Uterus (tissue), 4 donors: Measurements from ENCODE around the gene PLEKHD1. TPM values are rescaled to one million over a fixed set of nuclear protein-coding genes. Genes with fewer than 3 reads are reported as not detected.

ENCODE experiments used
- DNase-seq, 2 donors: peaks; one replicate each; pipeline ENCODE4 v3.0.0-alpha.2; 2019 to 2020
- H3K27ac ChIP-seq, 2 donors: fragments of 200-600 bp; sonication (generic); 1 replicate in 1 of 2; 2 replicates in 1 of 2; pipeline ENCODE4 v1.5.1; 2016 to 2018
- H3K27me3 ChIP-seq, 2 donors: fragments of 200-600 bp; sonication (generic); one replicate each; pipeline ENCODE4 v1.5.1; 2018 to 2019; ENCODE audit warnings: control low read depth in 1 of 2
- H3K36me3 ChIP-seq, 2 donors: fragments of 200-600 bp; sonication (generic); one replicate each; pipeline ENCODE4 v1.5.1; 2019; ENCODE audit warnings: control low read depth in 1 of 2
- H3K4me1 ChIP-seq, 2 donors: fragments of 200-600 bp; sonication (generic); one replicate each; pipeline ENCODE4 v1.5.1; 2018 to 2019; ENCODE audit warnings: control low read depth in 1 of 2
- H3K4me3 ChIP-seq, 2 donors: fragments of 200-600 bp; sonication (generic); 1 replicate in 1 of 2; 2 replicates in 1 of 2; pipeline ENCODE4 v1.5.1; 2018 to 2019; ENCODE audit warnings: mild to moderate bottlenecking in 1 of 2
- H3K9me3 ChIP-seq, 2 donors: fragments of 200-600 bp; sonication (generic); one replicate each; pipeline ENCODE4 v1.5.1; 2019; ENCODE audit warnings: control low read depth in 1 of 2
- POLR2A ChIP-seq, 2 donors: fragments of 450-650 bp; IDR thresholded peaks; one replicate each; pipeline ENCODE4 v1.6.1; 2016; ENCODE audit warnings: antibody characterized with exemption in 2 of 2, mild to moderate bottlenecking in 1 of 2, moderate library complexity in 1 of 2
- intact Hi-C: fragments of 100-400 bp; cut with DNase I; formaldehyde crosslinking; loops from one replicate; pipeline ENCODE4 v1.15.1; 2023; ENCODE audit warnings: low total_unique reads
- total RNA-seq, 4 donors: library from RNA; depleted of rRNA in 3 of 4; stranded (reverse); fragments of >200 nt in 3 of 4; gene quantifications; one replicate each; pipeline versions ENCODE4 v1.1.0 to v1.2.4, GENCODE V29; 2014 to 2023
- TF ChIP-seq, protein P1 (sequence below), 4 experiments: fragments of 200-600 bp in 2 of 4; fragments of 450-650 bp in 2 of 4; sonication (generic) in 2 of 4; IDR thresholded peaks; one replicate each; pipeline ENCODE4 v1.5.1; 2016 to 2019; ENCODE audit warnings: antibody characterized with exemption in 4 of 4, mild to moderate bottlenecking in 2 of 4, moderate library complexity in 1 of 4
- donor health status: DM: yes; HTN: yes; CAD: no.

PLEKHD1 gene
- total RNA-seq, 4 donors from 2014 or later, result 0.24 to 0.76 TPM; not detected in 2

DNA sequence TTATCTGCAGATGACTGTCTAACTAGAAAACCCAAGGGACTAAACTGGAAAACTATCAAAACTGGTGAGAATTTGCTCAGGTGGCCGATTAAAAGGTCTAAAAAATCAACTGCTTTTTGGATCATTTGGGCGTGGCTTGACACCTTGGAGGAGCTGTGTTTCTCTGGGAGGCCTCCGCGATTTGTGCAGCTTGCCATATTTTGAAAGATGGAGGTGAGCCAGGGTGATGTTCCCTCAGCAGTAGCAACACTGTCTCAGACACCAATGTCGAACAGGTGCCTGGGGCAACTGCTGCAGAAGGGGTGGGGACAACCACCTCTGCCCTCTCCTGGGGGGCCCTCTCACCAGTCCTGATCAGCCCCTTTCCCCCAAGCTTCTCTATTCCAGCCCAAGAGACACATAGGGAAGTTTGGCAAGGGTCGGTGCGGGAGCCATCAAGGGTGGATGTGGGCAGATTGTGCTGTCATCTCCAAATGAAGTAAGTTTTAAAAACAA is 86.4 kb downstream of the PLEKHD1 start:
- Histone ChIP-seq H3K4me1 (peaks cover 0 to 18% of the 10 kb centered on the region in 2 donors), H3K4me3 (no peak overlapping the region), H3K36me3 (no peaks in the 10 kb centered on the region), H3K27ac (no peak overlapping the region), H3K27me3 (peaks cover 24 to 25% of the 10 kb centered on the region in 2 donors), H3K9me3 (no peaks in the 10 kb centered on the region)
- intact Hi-C loops, result no loop called here
- TF ChIP-seq, protein P1, sequence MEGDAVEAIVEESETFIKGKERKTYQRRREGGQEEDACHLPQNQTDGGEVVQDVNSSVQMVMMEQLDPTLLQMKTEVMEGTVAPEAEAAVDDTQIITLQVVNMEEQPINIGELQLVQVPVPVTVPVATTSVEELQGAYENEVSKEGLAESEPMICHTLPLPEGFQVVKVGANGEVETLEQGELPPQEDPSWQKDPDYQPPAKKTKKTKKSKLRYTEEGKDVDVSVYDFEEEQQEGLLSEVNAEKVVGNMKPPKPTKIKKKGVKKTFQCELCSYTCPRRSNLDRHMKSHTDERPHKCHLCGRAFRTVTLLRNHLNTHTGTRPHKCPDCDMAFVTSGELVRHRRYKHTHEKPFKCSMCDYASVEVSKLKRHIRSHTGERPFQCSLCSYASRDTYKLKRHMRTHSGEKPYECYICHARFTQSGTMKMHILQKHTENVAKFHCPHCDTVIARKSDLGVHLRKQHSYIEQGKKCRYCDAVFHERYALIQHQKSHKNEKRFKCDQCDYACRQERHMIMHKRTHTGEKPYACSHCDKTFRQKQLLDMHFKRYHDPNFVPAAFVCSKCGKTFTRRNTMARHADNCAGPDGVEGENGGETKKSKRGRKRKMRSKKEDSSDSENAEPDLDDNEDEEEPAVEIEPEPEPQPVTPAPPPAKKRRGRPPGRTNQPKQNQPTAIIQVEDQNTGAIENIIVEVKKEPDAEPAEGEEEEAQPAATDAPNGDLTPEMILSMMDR (IDR thresholded peaks at IDR 0.05), result no peak
- TF ChIP-seq POLR2A (IDR thresholded peaks at IDR 0.05), result no peak
- DNase-seq, result no peak

DNA sequence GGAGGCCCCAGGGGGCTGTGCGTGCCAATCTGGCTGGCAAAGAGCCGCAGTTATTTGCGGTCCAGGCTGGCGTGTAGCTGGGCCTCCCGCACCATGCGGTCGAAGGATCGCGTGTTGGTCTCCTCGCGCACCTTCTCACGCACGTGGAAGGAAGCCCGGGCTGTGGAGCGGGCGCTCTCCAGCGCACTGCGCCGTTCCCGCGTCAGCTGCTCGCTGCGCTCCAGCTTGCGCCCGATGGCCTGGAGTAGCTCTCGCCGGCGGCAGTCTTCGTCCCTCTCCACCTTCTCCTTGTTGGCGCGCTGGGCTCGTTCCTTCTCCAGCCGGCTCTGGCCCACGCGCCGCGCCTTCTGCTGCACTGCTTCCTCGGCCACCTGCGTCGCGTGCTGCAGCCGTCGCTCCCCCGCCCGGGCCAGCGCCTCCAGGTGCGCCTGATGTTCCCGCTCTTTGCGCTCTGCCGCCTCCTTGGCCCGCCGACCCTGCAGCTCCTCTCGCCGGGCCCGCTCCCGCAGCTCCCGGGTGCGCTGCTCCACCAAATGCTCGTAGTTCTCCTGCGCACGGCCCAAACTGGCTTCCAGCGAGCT is 87.0 kb downstream of the PLEKHD1 start:
- Histone ChIP-seq H3K4me3 (peak overlapping the region; percentile 11 to 34), H3K4me1 (peaks cover 0 to 18% of the 10 kb centered on the region in 2 donors), H3K36me3 (no peaks in the 10 kb centered on the region), H3K27me3 (peaks cover 24 to 25% of the 10 kb centered on the region in 2 donors), H3K27ac (no peak overlapping the region), H3K9me3 (no peaks in the 10 kb centered on the region)
- intact Hi-C loops, result no loop called here
- no peak for DNase-seq
- TF ChIP-seq, protein P1 (IDR thresholded peaks at IDR 0.05), result no peak
- TF ChIP-seq POLR2A (IDR thresholded peaks at IDR 0.05), result no peak

DNA sequence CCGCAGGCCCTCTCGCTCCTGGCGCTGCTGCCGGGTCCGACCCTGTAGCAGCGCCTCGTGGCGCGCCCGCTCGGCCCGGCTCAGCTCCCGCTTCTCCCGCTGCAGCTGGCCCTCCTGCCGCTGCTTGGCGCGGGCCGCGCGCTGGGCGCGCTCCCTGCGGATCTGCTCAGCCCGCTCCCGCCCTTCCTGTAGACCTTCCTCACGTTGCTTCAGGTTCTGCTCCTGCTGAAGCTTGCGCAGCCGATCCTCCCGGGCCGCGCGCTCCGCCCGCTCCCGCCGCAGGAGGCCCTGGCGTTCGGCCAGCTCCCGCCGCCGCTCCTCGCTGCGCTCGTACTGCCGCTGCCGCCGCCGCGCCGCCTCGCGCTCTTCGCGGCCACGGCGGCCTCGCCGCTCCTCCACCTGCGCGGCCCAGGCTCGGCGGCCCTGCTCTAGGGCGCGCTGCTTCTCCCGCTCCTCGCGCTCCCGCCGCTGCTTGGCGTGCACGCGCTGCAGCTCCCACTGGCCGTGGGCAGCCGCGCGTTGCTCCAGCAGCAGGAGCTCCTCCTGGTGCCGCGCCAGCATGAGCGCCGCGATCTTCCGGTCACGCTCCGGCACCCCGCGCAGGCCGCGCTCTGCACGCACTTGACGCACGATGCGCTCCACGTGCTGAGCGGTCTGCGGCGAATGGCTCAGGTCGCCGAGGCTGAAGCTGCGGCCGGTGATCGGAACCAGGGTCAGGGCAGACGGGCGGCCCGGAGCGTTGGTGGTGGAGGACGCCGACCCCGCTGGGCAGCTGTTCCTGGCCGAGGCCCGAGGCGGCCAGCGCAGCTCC is 87.7 kb downstream of the PLEKHD1 start:
- DNase-seq, result peak in 1 of 2 donors; percentile 20
- Histone ChIP-seq H3K36me3 (no peaks in the 10 kb centered on the region), H3K4me3 (peak overlapping the region; percentile 11 to 34), H3K4me1 (peaks cover 0 to 18% of the 10 kb centered on the region in 2 donors), H3K27ac (no peak overlapping the region), H3K9me3 (no peaks in the 10 kb centered on the region), H3K27me3 (peaks cover 24 to 25% of the 10 kb centered on the region in 2 donors)
- intact Hi-C loops, result no loop called here
- no peak for TF ChIP-seq POLR2A (IDR thresholded peaks at IDR 0.05)

DNA sequence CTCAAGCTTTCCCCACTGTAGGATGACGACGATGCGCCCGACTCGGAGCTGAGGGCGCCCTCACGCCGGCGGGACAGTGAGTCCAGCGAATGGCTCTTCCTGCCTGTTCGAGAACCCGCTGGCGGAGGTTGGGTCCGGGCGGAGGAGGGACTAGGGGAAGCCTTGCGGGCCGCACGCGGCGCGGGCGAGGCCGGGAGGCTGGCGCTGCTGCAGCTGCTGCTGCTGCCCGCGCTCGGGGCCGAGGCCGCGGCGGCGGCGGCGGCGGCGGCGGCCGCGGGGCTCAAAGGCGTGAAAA is 88.3 kb downstream of the PLEKHD1 start:
- intact Hi-C loops, result no loop called here
- no peak for DNase-seq
- no peaks in the 10 kb centered on the region for H3K36me3 ChIP-seq
- H3K4me3 ChIP-seq, result peak overlapping the region in 1 of 2 donors; percentile 34
- peaks cover 0 to 18% of the 10 kb centered on the region in 2 donors for H3K4me1 ChIP-seq
- peaks cover 24 to 25% of the 10 kb centered on the region in 2 donors for H3K27me3 ChIP-seq
- no peaks in the 10 kb centered on the region for H3K9me3 ChIP-seq
- no peak overlapping the region for H3K27ac ChIP-seq
- no peak for TF ChIP-seq POLR2A (IDR thresholded peaks at IDR 0.05)
- TF ChIP-seq, protein P1 (IDR thresholded peaks at IDR 0.05), result no peak

DNA sequence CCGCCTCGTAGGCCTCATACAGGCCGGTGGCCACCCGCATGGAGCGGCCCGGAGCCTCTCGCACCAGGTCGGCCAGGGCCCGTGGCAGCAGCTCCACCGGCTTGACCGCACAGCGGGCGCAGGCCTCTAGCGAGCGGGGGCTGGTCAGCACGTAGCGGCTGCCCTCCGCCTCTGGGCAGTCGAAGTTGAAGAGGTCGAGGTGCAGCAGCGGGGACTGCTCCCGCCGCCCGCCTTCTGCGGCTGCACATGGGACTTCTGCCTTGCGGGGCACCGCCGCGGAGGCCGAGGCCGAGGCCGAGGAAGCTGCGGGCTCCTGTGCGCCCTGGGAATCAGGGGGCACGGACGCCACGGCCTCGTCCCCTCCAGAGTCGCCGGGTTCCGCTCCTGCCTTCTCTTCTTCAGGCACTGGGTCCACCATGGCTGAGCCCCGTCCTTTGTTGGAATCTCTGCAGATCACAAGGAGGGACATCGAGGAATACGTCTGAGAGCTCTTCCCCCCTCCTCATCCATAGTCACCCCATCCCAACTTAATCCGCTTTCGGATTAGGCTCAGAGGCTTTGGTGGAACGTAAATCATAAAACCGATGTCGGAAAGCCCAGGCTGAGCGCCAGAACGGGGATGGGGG is 88.8 kb downstream of the PLEKHD1 start:
- peaks cover 24 to 25% of the 10 kb centered on the region in 2 donors for H3K27me3 ChIP-seq
- peaks cover 0 to 18% of the 10 kb centered on the region in 2 donors for H3K4me1 ChIP-seq
- H3K36me3 ChIP-seq, result no peaks in the 10 kb centered on the region
- no peak overlapping the region for H3K27ac ChIP-seq
- intact Hi-C loops, result no loop called here
- H3K4me3 ChIP-seq, result no peak overlapping the region
- no peak for TF ChIP-seq POLR2A (IDR thresholded peaks at IDR 0.05)
- H3K9me3 ChIP-seq, result no peaks in the 10 kb centered on the region
- peak in 1 of 2 donors; percentile 28 for DNase-seq
